GM21528 (cell line): ENCODE data around the gene TPSG1.
"Not testable (repeated sequence)": the region's sequence is repeated elsewhere in the genome, so short reads cannot be mapped to it uniquely, and the experiment has no call there.

ENCODE experiments used
- ATAC-seq: cut with Tn5 transposase; IDR thresholded peaks from one replicate; pipeline ENCODE4 v1.9.1; 2021; ENCODE audit warnings: mild to moderate bottlenecking, moderate library complexity; ENCODE audit not compliant: unreplicated experiment, low FRiP score

Gene TPSG1

GRCh38 chr16:1198671-1199346 is 26.3 kb downstream of the TPSG1 start:
- ATAC-seq = not testable (repeated sequence)

- ATAC-seq = no peak
Observed at GRCh38 chr16:1198194-1198593, 26.9 kb downstream of the TPSG1 start.

DNA sequence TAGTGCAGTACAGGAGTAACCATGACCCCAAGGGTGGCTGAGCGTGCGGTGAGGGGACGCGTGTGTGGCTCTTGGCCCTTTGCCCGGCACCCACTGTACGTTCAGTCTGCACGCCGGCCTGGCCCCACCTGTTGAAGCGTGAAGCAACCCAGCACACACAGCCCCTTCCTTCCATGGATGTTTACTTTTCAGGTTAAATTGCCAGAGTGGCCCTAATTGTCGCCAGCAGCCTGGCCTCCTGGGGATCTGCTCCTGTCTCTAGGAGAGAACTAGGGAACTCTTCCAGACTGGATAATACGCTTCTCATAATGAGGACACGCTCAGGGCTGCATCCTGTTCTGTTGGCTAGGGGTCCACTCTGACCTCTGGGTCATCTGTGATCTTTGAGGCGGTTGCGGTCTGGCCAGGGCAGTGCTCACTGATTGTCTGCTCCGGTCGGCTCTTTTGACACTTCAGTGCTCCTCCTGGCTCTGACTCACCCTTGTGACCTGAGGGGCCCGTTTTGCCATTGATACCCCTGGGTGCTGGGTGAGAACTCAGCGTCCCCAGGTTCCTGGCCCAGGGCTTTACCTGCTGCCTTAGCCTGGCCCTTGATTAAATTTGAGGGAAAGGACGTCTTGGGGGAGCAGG is 27.7 kb downstream of the TPSG1 start:
- ATAC-seq = no peak

DNA sequence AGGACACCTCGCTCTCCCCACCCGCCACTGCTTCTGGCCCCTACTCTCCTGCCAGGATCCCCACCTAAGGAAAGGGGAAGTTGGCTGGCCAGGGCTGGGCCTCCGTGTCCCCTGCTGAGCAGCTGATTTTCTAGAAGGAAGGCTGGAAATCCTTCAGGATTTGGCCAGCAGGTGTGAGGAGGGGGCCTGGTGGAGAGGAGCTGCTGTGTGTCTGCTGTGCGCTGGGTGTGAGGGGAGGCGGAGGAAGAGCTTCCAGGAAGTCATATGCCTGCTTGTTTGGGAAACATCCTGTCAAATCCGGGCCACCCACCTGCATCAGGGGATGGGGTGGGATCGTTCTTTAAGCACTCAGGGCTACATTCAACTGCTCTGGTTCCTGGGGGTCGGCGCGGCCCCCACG is 28.6 kb downstream of the TPSG1 start:
- no peak for ATAC-seq

GRCh38 chr16:1195393-1195666 is 29.7 kb downstream of the TPSG1 start:
- ATAC-seq = no peak

DNA sequence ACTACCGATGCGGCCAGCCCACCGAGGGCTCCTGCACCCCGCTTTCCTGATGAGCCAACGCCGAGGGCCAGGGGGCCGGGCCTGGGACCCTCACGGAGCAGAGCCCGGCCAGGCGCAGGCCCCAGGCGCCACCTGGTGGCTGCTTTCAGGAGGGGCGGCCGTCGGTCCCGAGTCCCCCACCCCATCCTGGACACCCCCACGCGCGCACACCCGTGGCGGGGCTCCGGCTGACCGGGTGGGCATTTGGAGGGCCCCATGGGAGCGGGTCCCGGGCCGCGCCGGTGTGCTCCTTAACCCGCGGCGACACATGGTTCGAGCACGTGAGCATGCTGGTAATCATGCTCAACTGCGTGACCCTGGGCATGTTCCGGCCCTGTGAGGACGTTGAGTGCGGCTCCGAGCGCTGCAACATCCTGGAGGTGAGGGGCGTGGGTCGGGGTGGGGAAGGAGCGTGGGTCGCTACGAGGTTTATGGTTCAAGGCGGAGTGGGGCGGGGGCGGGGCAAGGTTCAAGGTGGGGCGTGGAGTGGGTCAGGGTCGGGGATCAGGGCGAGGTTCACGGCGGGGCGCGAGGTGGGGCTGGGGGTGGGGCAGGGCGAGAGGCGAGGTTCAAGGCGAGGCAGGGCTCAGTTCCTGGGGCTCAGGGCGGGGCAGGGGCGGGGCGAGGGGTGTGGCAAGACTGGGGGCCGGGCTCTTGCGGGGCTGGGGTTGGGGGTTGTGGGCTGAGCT is 30.2 kb downstream of the TPSG1 start:
- no peak for ATAC-seq

- ATAC-seq = no peak
Observed at GRCh38 chr16:1193825-1194581, 31.1 kb downstream of the TPSG1 start.

DNA sequence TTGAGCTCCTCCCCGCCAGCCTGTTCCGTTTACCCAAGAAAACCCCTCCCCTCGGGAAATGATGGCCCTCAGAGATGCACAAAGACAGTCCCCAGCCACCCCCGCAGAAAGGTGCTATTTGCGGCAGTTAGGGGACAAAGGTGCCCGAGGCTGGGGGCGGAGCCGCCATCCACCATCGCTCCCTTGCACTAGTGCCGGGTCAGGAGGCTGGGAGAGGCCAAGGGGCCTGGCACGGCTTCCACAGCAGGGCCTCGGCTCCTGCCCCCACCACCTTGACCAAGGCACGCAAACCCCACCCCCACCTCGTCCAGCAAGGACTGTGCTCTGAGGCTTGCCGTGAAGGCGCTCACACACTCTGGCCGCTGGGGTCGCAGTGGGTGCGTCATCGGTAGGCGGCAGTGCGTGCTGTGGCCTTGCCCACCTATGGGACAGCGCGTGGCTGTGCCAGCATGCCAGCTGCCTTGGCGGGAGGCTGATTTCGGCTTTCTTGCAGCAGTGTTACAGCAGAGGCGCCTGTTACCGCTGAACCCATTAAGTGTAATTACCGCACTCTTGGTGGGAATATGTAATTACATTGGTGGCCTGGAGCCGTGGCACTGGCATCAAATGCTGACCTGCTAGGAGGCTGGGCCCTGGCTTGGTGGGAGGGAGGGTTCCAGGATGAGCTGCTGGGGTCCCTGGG is 31.8 kb downstream of the TPSG1 start:
- ATAC-seq = no peak

- ATAC-seq = no peak
Observed at GRCh38 chr16:1192384-1193073, 32.5 kb downstream of the TPSG1 start.

- not testable (repeated sequence) for ATAC-seq
Observed at GRCh38 chr16:1190789-1191188, 34.3 kb downstream of the TPSG1 start.

DNA sequence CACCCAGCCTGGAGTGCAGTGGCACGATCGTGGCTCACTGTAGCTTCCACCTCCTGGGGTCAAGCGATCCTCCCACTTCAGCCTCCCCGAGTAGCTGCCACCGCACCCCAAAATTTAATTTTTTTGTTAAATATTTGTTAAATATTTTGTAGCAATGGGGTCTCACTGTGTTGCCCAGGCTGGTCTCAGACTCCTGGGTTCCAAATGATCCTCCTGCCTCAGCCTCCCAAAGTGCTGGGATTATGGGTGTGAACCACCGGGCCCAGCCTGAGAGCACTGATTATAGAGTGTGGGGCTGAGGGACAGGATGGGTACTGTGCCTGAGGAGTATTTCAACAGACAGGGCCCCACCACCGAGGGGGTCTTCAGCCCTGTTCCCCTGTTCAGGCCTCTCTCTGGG is 35.6 kb downstream of the TPSG1 start:
- no peak for ATAC-seq

GRCh38 chr16:1188432-1189189 is 36.5 kb downstream of the TPSG1 start:
- no peak for ATAC-seq

GRCh38 chr16:1185460-1186207 is 39.4 kb downstream of the TPSG1 start:
- ATAC-seq = not testable (repeated sequence)

DNA sequence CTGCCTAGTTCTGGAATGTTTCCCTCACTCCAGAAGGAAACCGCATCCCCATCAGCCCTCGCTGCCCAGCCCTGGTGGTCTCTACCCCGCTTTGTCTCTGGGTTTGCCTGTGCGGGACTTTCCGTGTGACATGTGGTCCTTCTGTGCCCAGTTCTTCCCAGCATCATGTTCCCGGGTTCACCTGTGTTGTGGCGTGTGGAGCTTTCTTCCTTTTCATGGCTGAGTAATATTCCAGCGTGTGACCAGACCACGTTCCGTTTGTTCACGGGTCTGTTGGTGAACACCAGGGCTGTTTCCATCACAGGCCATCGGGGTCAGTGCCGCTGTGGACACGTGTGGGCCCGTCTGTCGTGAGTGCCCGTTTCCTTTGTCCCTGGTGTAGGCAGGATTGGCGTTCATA is 40.1 kb downstream of the TPSG1 start:
- no peak for ATAC-seq

- no peak for ATAC-seq
Observed at GRCh38 chr16:1184156-1184868, 40.8 kb downstream of the TPSG1 start.

DNA sequence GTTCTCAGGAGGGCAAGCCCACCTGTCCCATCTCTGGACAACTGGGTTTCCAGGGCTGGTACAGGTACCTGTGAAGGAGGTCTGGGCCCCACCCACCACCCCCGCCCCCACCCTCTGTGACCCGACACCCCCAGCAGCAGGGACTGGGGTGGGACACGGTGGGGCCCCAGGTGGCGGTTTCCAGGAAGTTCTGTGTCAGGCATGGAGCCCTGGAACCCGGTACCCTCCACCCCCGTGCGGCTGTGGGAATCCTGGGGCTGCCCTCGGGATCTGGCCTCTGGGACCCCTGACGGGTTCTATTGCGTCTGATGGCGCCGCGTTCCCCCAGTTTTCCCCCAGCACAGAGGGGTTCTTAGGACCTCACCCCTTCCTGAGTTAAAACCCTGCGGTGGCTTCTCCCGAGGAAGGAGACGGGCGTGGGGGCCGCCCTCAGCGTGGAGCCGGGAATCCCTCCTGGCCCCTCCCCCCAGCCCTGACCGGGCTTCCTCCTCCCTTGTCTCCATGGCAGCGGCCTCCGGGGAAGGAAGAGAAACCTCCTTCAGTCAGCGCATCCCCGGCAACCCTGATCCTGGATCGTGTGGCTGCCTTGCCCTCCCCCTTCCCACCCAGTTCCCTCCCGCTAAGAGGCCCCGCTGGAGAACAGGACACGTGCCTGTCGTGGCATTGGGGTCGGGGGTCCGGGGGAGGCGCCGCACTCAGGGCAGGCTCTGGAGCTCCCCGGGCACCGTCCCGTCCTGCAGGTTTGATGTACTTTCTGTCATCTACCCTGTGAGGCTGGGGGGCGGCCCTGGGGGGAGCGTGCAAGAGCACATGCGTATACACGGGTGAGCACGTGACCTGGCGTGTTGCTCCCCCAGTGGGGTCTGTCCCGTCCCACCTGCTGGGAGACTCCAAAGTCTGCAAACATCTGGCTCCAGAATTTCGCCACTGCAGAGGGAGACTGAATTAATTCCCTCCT is 41.8 kb downstream of the TPSG1 start:
- ATAC-seq = no peak

- no peak for ATAC-seq
Observed at GRCh38 chr16:1182316-1182671, 42.8 kb downstream of the TPSG1 start.
